ENCODE results near the gene UGDH.
"Not testable (repeated sequence)": the region's sequence is repeated elsewhere in the genome, so short reads cannot be mapped to it uniquely, and the experiment has no call there.

The UGDH gene

GRCh38 chr4:39527296-39528060 is at the start of gene UGDH:
Gene UGDH (minus strand): TSS chr4:39527439. CDS start chr4:39521512, 5,927 bp downstream.
- H3K27ac Mint-ChIP-seq = peak within 1 kb of the TSS; percentile 97 to 98
- H3K4me1 Mint-ChIP-seq = peaks cover 12% of the 10 kb centered on the region
- DNase-seq (peak; percentile 91 to 92), ATAC-seq (peak; percentile 99)
- H3K9me3 Mint-ChIP-seq = peaks cover 17 to 26% of the 10 kb centered on the region in 2 donors
- H3K27me3 Mint-ChIP-seq = no peaks in the 10 kb centered on the region
- peak within 1 kb of the TSS; percentile 98 to 99 for H3K4me3 Mint-ChIP-seq

GRCh38 chr4:39574946-39575345 is 47.7 kb upstream of the UGDH start:
- H3K9me3 Mint-ChIP-seq = no peaks in the 10 kb centered on the region
- peaks cover 5% of the 10 kb centered on the region for H3K4me1 Mint-ChIP-seq
- DNase-seq (no peak), ATAC-seq (no peak)
- H3K27ac Mint-ChIP-seq = no peak overlapping the region
- no peak overlapping the region for H3K4me3 Mint-ChIP-seq
- no peaks in the 10 kb centered on the region for H3K27me3 Mint-ChIP-seq

- H3K27me3 Mint-ChIP-seq = no peaks in the 10 kb centered on the region
- H3K9me3 Mint-ChIP-seq = peaks cover 0 to under 1% of the 10 kb centered on the region in 2 donors
- H3K4me1 Mint-ChIP-seq = peaks cover 5% of the 10 kb centered on the region
- no peak for ATAC-seq
- H3K27ac Mint-ChIP-seq = no peak overlapping the region
- no peak for DNase-seq
- H3K4me3 Mint-ChIP-seq = no peak overlapping the region
These were observed 44.3 kb upstream of the UGDH start for GRCh38 chr4:39571504-39571903.

- H3K27me3 Mint-ChIP-seq = no peaks in the 10 kb centered on the region
These were observed 43.8 kb upstream of the UGDH start for GRCh38 chr4:39571054-39571453.

GRCh38 chr4:39569209-39569608 is 42.0 kb upstream of the UGDH start:
- DNase-seq (no peak), ATAC-seq (no peak)
- Mint-ChIP-seq H3K27me3 (no peaks in the 10 kb centered on the region), H3K9me3 (peaks cover 6 to 11% of the 10 kb centered on the region in 2 donors), H3K4me3 (no peak overlapping the region), H3K27ac (no peak overlapping the region), H3K4me1 (no peaks in the 10 kb centered on the region)

More at GRCh38 chr4:39571054-39571453, 43.8 kb upstream of the UGDH start:
- H3K27ac Mint-ChIP-seq = no peak overlapping the region
- H3K9me3 Mint-ChIP-seq = peaks cover 3 to 5% of the 10 kb centered on the region in 2 donors
- H3K4me3 Mint-ChIP-seq = no peak overlapping the region
- ATAC-seq = no peak
- peaks cover 1% of the 10 kb centered on the region for H3K4me1 Mint-ChIP-seq
- DNase-seq = no peak

- no peaks in the 10 kb centered on the region for H3K27me3 Mint-ChIP-seq
- ATAC-seq (no peak), DNase-seq (no peak)
- H3K27ac Mint-ChIP-seq = no peak overlapping the region
- H3K9me3 Mint-ChIP-seq = peaks cover 6 to 11% of the 10 kb centered on the region in 2 donors
- no peaks in the 10 kb centered on the region for H3K4me1 Mint-ChIP-seq
- no peak overlapping the region for H3K4me3 Mint-ChIP-seq
These were observed 41.6 kb upstream of the UGDH start for GRCh38 chr4:39568805-39569204.

- no peak for DNase-seq
- ATAC-seq = no peak
- Mint-ChIP-seq H3K4me3 (no peak overlapping the region), H3K27ac (no peak overlapping the region), H3K4me1 (no peaks in the 10 kb centered on the region), H3K9me3 (peaks cover 6 to 11% of the 10 kb centered on the region in 2 donors), H3K27me3 (no peaks in the 10 kb centered on the region)
These were observed 38.8 kb upstream of the UGDH start for GRCh38 chr4:39565878-39566600.

- ATAC-seq = no peak
- Mint-ChIP-seq H3K27me3 (no peaks in the 10 kb centered on the region), H3K4me1 (no peaks in the 10 kb centered on the region), H3K27ac (peak overlapping the region in 1 of 2 donors; percentile 9), H3K4me3 (no peak overlapping the region), H3K9me3 (peaks cover 6 to 11% of the 10 kb centered on the region in 2 donors)
- no peak for DNase-seq
These were observed 36.2 kb upstream of the UGDH start for GRCh38 chr4:39563346-39563847.

- H3K27me3 Mint-ChIP-seq = no peaks in the 10 kb centered on the region
- ATAC-seq (no peak), DNase-seq (no peak)
- H3K4me1 Mint-ChIP-seq = no peaks in the 10 kb centered on the region
- H3K9me3 Mint-ChIP-seq = peaks cover 6 to 11% of the 10 kb centered on the region in 2 donors
- no peak overlapping the region for H3K27ac Mint-ChIP-seq
- no peak overlapping the region for H3K4me3 Mint-ChIP-seq
These were observed 35.6 kb upstream of the UGDH start for GRCh38 chr4:39562792-39563191.

GRCh38 chr4:39559626-39560025 is 32.4 kb upstream of the UGDH start:
- ATAC-seq (no peak), DNase-seq (no peak)
- Mint-ChIP-seq H3K27ac (no peak overlapping the region), H3K4me1 (no peaks in the 10 kb centered on the region), H3K4me3 (no peak overlapping the region), H3K9me3 (no peaks in the 10 kb centered on the region), H3K27me3 (no peaks in the 10 kb centered on the region)

- Mint-ChIP-seq H3K27ac (no peak overlapping the region), H3K4me3 (no peak overlapping the region), H3K9me3 (no peaks in the 10 kb centered on the region), H3K27me3 (no peaks in the 10 kb centered on the region), H3K4me1 (no peaks in the 10 kb centered on the region)
- no peak for DNase-seq
- no peak for ATAC-seq
These were observed 28.2 kb upstream of the UGDH start for GRCh38 chr4:39555472-39555871.

GRCh38 chr4:39548425-39549067 is 21.3 kb upstream of the UGDH start:
- H3K4me1 Mint-ChIP-seq = no peaks in the 10 kb centered on the region
- H3K9me3 Mint-ChIP-seq = no peaks in the 10 kb centered on the region
- no peaks in the 10 kb centered on the region for H3K27me3 Mint-ChIP-seq
- no peak overlapping the region for H3K27ac Mint-ChIP-seq
- ATAC-seq (no peak), DNase-seq (no peak)
- no peak overlapping the region for H3K4me3 Mint-ChIP-seq

GRCh38 chr4:39544580-39545315 is 17.5 kb upstream of the UGDH start:
- H3K4me1 Mint-ChIP-seq = no peaks in the 10 kb centered on the region
- H3K27me3 Mint-ChIP-seq = no peaks in the 10 kb centered on the region
- no peak overlapping the region for H3K4me3 Mint-ChIP-seq
- DNase-seq (no peak), ATAC-seq (no peak)
- H3K9me3 Mint-ChIP-seq = no peaks in the 10 kb centered on the region
- no peak overlapping the region for H3K27ac Mint-ChIP-seq

- not testable (repeated sequence) for H3K4me1 Mint-ChIP-seq, H3K9me3 Mint-ChIP-seq, H3K27me3 Mint-ChIP-seq, H3K4me3 Mint-ChIP-seq, DNase-seq, ATAC-seq
- H3K27ac Mint-ChIP-seq = peak overlapping the region in 1 of 2 donors; percentile 85
These were observed 16.8 kb upstream of the UGDH start for GRCh38 chr4:39544080-39544479.

GRCh38 chr4:39543034-39543433 is 15.8 kb upstream of the UGDH start:
- Mint-ChIP-seq H3K27ac (peak overlapping the region in 1 of 2 donors; percentile 27), H3K4me3 (no peak overlapping the region), H3K27me3 (no peaks in the 10 kb centered on the region), H3K4me1 (no peaks in the 10 kb centered on the region), H3K9me3 (no peaks in the 10 kb centered on the region)
- ATAC-seq = no peak
- no peak for DNase-seq

Data from stimulated activated naive CD8-positive, alpha-beta T cell treated with anti-CD3 and anti-CD28 coated beads, Interleukin-15, amount 100 ng/mL, for 72 hours (primary cell).